PC-3 (cell line): Measurements from ENCODE around the gene NCEH1. TPM values are rescaled to one million over a fixed set of nuclear protein-coding genes. Genes with fewer than 3 reads are reported as not detected.

Source experiments
- ATAC-seq: fragments of 200-7000 bp; cut with Tn5 transposase; 2 replicates; pipeline ENCODE4 v1.9.1; 2020; ENCODE audit warnings: mild to moderate bottlenecking, moderate library complexity
- BruUV-seq: library from RNA; stranded (reverse); fragments of 400-500 nt; replicated peaks from 2 replicates; lab custom pipeline; 2021; lab: Mats Ljungman, UMichigan
- CTCF ChIA-PET: fragments of 300-600 bp; sonication (Branson Sonifier 250); formaldehyde crosslinking; loops from one replicate; lab custom pipeline; 2022; ENCODE audit warnings: antibody characterized with exemption; lab: Charles Lee
- POLR2A ChIA-PET: fragments of 300-600 bp; sonication (Branson Sonifier 250); formaldehyde crosslinking; loops from one replicate; lab custom pipeline; 2022; ENCODE audit warnings: antibody characterized with exemption; ENCODE audit not compliant: unreplicated experiment; lab: Charles Lee
- DNase-seq: peaks from one replicate; pipeline ENCODE4 v3.0.0-alpha.2; 2015
- H2AFZ ChIP-seq: fragments of 300-600 bp; sonication (generic); 2 replicates; pipeline ENCODE4 v1.6.0; 2016; ENCODE audit warnings: antibody characterized with exemption, low read length
- H3F3A ChIP-seq: fragments of 300-600 bp; sonication (generic); one replicate; pipeline ENCODE4 v1.6.0; 2017; ENCODE audit warnings: antibody characterized with exemption, low read length, control low read depth, mild to moderate bottlenecking; ENCODE audit not compliant: unreplicated experiment
- H3K27ac ChIP-seq: fragments of 300-600 bp; sonication (generic); 2 replicates; pipeline ENCODE4 v1.5.1; 2016; ENCODE audit warnings: mild to moderate bottlenecking, low read length
- H3K27me3 ChIP-seq: fragments of 300-600 bp; sonication (generic); 2 replicates; pipeline ENCODE4 v1.6.1; 2016; ENCODE audit warnings: low read length, mixed read lengths
- H3K36me3 ChIP-seq: fragments of 300-600 bp; sonication (generic); 2 replicates; pipeline ENCODE4 v1.6.1; 2016; ENCODE audit warnings: low read depth, mixed run types, low read length, mixed read lengths
- H3K4me1 ChIP-seq: fragments of 300-600 bp; sonication (generic); 2 replicates; pipeline ENCODE4 v1.5.1; 2016; ENCODE audit warnings: low read length; ENCODE audit not compliant: insufficient read depth
- H3K4me2 ChIP-seq: fragments of 300-600 bp; sonication (generic); 2 replicates; pipeline ENCODE4 v1.6.0; 2016; ENCODE audit warnings: low read length
- H3K4me3 ChIP-seq: fragments of 300-600 bp; sonication (generic); 2 replicates; pipeline ENCODE4 v1.5.1; 2016; ENCODE audit warnings: mild to moderate bottlenecking, low read length, mixed read lengths
- H3K79me2 ChIP-seq: fragments of 300-600 bp; sonication (generic); 2 replicates; pipeline ENCODE4 v1.6.1; 2017; ENCODE audit warnings: low read length, mixed read lengths
- H3K9ac ChIP-seq: fragments of 300-600 bp; sonication (generic); 2 replicates; pipeline ENCODE4 v1.6.0; 2016; ENCODE audit warnings: mild to moderate bottlenecking, low read length
- H3K9me2 ChIP-seq: fragments of 300-600 bp; sonication (generic); replicated peaks from 2 replicates; pipeline ENCODE4 v1.6.1; 2016; ENCODE audit warnings: mixed run types, low read length, mixed read lengths
- H3K9me3 ChIP-seq: fragments of 300-600 bp; sonication (generic); 2 replicates; pipeline ENCODE4 v1.6.1; 2016; ENCODE audit warnings: low read length, mixed read lengths
- H4K20me1 ChIP-seq: fragments of 300-600 bp; sonication (generic); 2 replicates; pipeline ENCODE4 v1.6.1; 2016; ENCODE audit warnings: low read length, mixed read lengths
- EZH2 ChIP-seq: fragments of 300-600 bp; sonication (generic); IDR thresholded peaks from one replicate; pipeline ENCODE4 v1.6.1; 2017; ENCODE audit warnings: antibody characterized with exemption, mild to moderate bottlenecking, low read length; ENCODE audit not compliant: unreplicated experiment
- EZH2phosphoT487 ChIP-seq: fragments of 300-600 bp; sonication (generic); IDR thresholded peaks from 2 replicates; pipeline ENCODE4 v1.6.1; 2018; ENCODE audit warnings: mild to moderate bottlenecking, antibody characterized with exemption, low read length, borderline replicate concordance
- intact Hi-C: fragments of 100-400 bp; cut with micrococcal nuclease; formaldehyde crosslinking; loops from 2 replicates; pipeline ENCODE4 v1.9.0; 2023
- total RNA-seq: library from RNA; depleted of rRNA; stranded (reverse); fragments of >200 nt; gene quantifications from 2 replicates; pipeline ENCODE4 v1.2.3, GENCODE V29; 2014
- TF ChIP-seq, protein P1 (sequence below): fragments of 300-600 bp; sonication (generic); conservative IDR thresholded peaks from 2 replicates; pipeline ENCODE4 v1.5.1; 2017; ENCODE audit warnings: antibody characterized with exemption, low read depth, mild to moderate bottlenecking, low read length

The NCEH1 gene
- total RNA-seq, 1 experiment from 2014 or later: 28.2 TPM

DNA sequence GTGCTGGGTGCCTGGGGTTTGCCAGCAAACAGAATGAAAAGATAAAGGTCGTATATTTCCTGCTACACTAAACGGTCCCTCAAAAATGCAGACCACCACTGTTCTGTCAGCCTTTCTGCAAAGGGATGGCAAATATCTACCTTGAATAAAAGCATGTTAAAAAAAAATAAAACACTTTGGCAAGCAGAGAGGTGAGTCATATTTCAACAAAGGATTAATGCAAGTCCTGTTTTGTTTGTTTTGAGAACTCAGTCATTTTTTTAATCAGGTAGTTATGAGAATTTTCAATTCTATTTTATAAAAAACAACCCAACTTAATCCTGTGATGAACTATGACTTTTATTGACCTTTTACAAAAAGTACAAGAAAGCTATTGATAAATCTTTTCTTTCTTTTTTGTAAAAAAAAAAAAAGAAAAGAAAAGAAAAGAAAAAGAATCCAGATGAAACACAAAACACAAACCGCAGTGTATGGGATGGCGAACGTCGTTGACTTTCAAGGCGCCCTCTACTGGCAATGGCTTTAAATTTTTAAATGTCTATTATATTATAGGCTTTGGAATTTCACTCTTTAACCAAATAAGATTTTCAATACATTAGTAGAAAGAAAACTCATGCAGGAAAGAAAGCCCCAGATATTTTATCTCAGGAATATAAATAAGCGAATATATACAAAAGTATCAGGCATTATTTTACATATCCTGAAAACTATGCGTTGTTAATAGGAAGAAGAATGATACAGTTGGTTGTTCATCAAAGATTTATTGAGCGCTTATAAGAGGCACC, 87.8 kb downstream of the NCEH1 start:
- peak overlapping the region; percentile 70 for H3K4me3 ChIP-seq
- TF ChIP-seq, protein P1, sequence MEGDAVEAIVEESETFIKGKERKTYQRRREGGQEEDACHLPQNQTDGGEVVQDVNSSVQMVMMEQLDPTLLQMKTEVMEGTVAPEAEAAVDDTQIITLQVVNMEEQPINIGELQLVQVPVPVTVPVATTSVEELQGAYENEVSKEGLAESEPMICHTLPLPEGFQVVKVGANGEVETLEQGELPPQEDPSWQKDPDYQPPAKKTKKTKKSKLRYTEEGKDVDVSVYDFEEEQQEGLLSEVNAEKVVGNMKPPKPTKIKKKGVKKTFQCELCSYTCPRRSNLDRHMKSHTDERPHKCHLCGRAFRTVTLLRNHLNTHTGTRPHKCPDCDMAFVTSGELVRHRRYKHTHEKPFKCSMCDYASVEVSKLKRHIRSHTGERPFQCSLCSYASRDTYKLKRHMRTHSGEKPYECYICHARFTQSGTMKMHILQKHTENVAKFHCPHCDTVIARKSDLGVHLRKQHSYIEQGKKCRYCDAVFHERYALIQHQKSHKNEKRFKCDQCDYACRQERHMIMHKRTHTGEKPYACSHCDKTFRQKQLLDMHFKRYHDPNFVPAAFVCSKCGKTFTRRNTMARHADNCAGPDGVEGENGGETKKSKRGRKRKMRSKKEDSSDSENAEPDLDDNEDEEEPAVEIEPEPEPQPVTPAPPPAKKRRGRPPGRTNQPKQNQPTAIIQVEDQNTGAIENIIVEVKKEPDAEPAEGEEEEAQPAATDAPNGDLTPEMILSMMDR: peak; percentile 76
- TF ChIP-seq EZH2: no peak

DNA sequence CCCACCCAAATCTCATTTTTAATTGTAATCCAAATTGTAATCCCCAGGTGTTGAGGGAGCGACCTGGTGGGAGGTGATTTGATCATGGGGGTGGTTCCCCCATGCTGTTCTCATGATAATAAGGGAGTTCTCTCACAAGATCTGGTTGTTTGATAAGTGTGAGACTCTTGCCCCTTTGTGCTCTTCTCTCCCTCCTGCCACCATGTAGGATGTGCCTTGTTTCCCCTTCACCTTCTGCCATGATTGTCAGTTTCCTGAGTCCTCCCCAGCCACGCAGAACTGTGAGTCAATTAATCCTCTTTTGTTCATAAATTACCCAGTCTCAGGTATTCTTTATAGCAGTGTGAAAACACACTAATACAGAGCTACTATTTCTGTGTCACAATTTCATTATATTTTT, 88.7 kb downstream of the NCEH1 start:
- Histone ChIP-seq H3K4me1 (peaks cover 32% of the 10 kb centered on the region), H3K79me2 (no peaks in the 10 kb centered on the region), H2AFZ (no peak overlapping the region), H3K9ac (no peak overlapping the region), H3K9me2 (no peaks in the 10 kb centered on the region), H3K27me3 (no peaks in the 10 kb centered on the region), H3F3A (peaks cover 10% of the 10 kb centered on the region), H3K4me3 (no peak overlapping the region), H3K4me2 (no peak overlapping the region), H3K27ac (no peak overlapping the region), H3K36me3 (no peaks in the 10 kb centered on the region), H4K20me1 (no peaks in the 10 kb centered on the region), H3K9me3 (no peaks in the 10 kb centered on the region)
- TF ChIP-seq EZH2phosphoT487: no peak
- TF ChIP-seq EZH2: no peak
- TF ChIP-seq, protein P1: no peak
- ChIA-PET CTCF (interaction anchor here (1.0 kb wide), 1 partner anchor 9 kb away, joined by 9 read pairs; no protein-coding TSS in a partner anchor), POLR2A (no interaction called here)
- DNase-seq (no peak), ATAC-seq (no peak)
- BruUV-seq: no TSS peak
- intact Hi-C loops: no loop called here

More for the DNA sequence above, 87.8 kb downstream of the NCEH1 start:
- H2AFZ ChIP-seq: peak overlapping the region; percentile 94
- BruUV-seq: TSS peak; percentile 76
- peak; percentile 78 for DNase-seq
- peak overlapping the region; percentile 96 for H3K4me2 ChIP-seq
- ChIA-PET POLR2A (interaction anchor here (0.6 to 1.1 kb wide), 4 partner anchors 28 to 595 kb away, joined by 4 to 21 read pairs (median 8); no protein-coding TSS in a partner anchor), CTCF (interaction anchor here (0.5 to 1.3 kb wide), 13 partner anchors 10 to 291 kb away, joined by 3 to 9 read pairs (median 5); partner anchors contain the start of gene ECT2)
- peak; percentile 73 for ATAC-seq
- no peaks in the 10 kb centered on the region for H3K79me2 ChIP-seq
- intact Hi-C loops: loop anchor here (1.0 kb wide), 3 partner anchors 43 to 133 kb away; partner anchors contain the start of gene ECT2
- H3F3A ChIP-seq: peaks cover 10% of the 10 kb centered on the region
- H3K27ac ChIP-seq: peak overlapping the region; percentile 83
- H3K36me3 ChIP-seq: no peaks in the 10 kb centered on the region
- H3K9me3 ChIP-seq: no peaks in the 10 kb centered on the region
- H3K9ac ChIP-seq: peak overlapping the region; percentile 74
- H3K27me3 ChIP-seq: no peaks in the 10 kb centered on the region
- peaks cover 32% of the 10 kb centered on the region for H3K4me1 ChIP-seq
- no peaks in the 10 kb centered on the region for H3K9me2 ChIP-seq
- H4K20me1 ChIP-seq: no peaks in the 10 kb centered on the region

DNA sequence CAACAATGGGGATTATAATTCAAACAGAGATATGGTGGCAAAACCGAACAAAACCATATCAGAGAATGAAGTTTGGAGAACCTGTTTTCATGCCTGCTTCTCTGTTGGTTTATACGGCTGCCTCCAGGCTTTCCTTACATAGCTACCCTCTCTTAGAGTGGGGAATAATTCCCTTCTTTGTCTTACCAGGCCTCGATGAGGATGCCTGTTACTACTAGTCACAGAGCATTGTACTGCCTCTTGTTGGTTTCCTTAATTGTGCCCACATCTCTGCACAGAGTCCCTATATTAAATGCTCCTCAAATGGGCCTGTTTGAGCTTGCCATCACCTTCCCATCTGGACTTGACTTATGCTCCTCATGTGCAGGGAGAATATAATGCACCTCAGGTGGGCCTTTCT, 92.9 kb downstream of the NCEH1 start:
- no peak overlapping the region for H3K4me2 ChIP-seq
- no peaks in the 10 kb centered on the region for H3K36me3 ChIP-seq
- no peaks in the 10 kb centered on the region for H3K9me3 ChIP-seq
- CTCF ChIA-PET: no interaction called here
- no peak overlapping the region for H2AFZ ChIP-seq
- no peaks in the 10 kb centered on the region for H3K79me2 ChIP-seq
- no peak overlapping the region for H3K9ac ChIP-seq
- H3K27me3 ChIP-seq: no peaks in the 10 kb centered on the region
- no peaks in the 10 kb centered on the region for H4K20me1 ChIP-seq
- DNase-seq (no peak), ATAC-seq (no peak)
- TF ChIP-seq, protein P1: no peak
- no peak for TF ChIP-seq EZH2phosphoT487
- TF ChIP-seq EZH2: no peak
- H3K4me3 ChIP-seq: no peak overlapping the region
- H3K9me2 ChIP-seq: no peaks in the 10 kb centered on the region
- POLR2A ChIA-PET: interaction anchor here (0.6 kb wide), 1 partner anchor 959 kb away, joined by 4 read pairs; no protein-coding TSS in a partner anchor
- H3K4me1 ChIP-seq: peaks cover 14% of the 10 kb centered on the region
- intact Hi-C loops: no loop called here
- H3K27ac ChIP-seq: no peak overlapping the region
- BruUV-seq: no TSS peak
- H3F3A ChIP-seq: peaks cover 4% of the 10 kb centered on the region
